ENCODE data around the gene VMO1. TPM values are rescaled to one million over a fixed set of nuclear protein-coding genes. Genes with fewer than 3 reads are reported as not detected.

The VMO1 gene
- total and polyA plus RNA-seq, 9 of the 15 experiments (the other 6 are each of a cell fraction or from before 2014, with no cell fraction given) = 0.31 TPM; not detected in 8

- TF ChIP-seq RBM25 (IDR thresholded peaks at IDR 0.05; ENCODE audit: low read depth, low read length, severe bottlenecking) (no peak), NR2C1 (IDR thresholded peaks at IDR 0.05) (peak; percentile 76), NR2C1 (tag; IDR thresholded peaks at IDR 0.05) (peak; percentile 71), ZSCAN29 (IDR thresholded peaks at IDR 0.05) (no peak)
Measured at GRCh38 chr17:4810696-4811290, 24.6 kb upstream of the VMO1 start (continued).

- H3K27me3 ChIP-seq (ENCODE audit: control insufficient read depth in 2 of 2, insufficient read depth in 2 of 2, low read length in 2 of 2) = no peaks in the 10 kb centered on the region
- H3K36me3 ChIP-seq (ENCODE audit: control insufficient read depth, insufficient read depth, low read length) = no peaks in the 10 kb centered on the region
- no peak overlapping the region for H3K4me2 ChIP-seq (ENCODE audit: insufficient read depth, low read length)
- H3K79me2 ChIP-seq (ENCODE audit: control insufficient read depth, insufficient read depth, low read length) = no peaks in the 10 kb centered on the region
- H3K4me3 ChIP-seq = no peak overlapping the region
- FAIRE-seq (no peak), DNase-seq (ENCODE audit: extremely low read depth in 1 of 4, low spot score in 3 of 4) (peak in 1 of 4 experiments; percentile 18), ATAC-seq (0 out of 3 replicates have a peak, but pooled peaks have one; percentile 13)
- no peaks in the 10 kb centered on the region for H3K9me1 ChIP-seq (ENCODE audit: control insufficient read depth, insufficient read depth, low read length)
- H3K9me3 ChIP-seq (replicated peaks; ENCODE audit: control insufficient read depth, insufficient read depth, low read depth, low read length) = no peaks in the 10 kb centered on the region
- CTCF ChIA-PET (ENCODE audit: low intra/inter-chr PET ratio) = no interaction called here
- no peak overlapping the region for H3K27ac ChIP-seq (ENCODE audit: extremely low read depth, low read depth, low read length)
- TF ChIP-seq MLX (CRISPR knock-in tag; conservative IDR thresholded peaks at IDR 0.05) (no peak), CTCF (IDR thresholded peaks at IDR 0.05 in 2 of 3, conservative IDR thresholded peaks at IDR 0.05 in 1 of 3; ENCODE audit: insufficient read depth in 2 of 3, low read depth in 1 of 3, low read length in 3 of 3) (peak in 1 of 3 experiments; percentile 16; a peak in 2 of 6 replicates)
- WGBS (ENCODE audit: insufficient coverage, low coverage, missing lambda C conversion rate) = 28% methylated on average over 5 of the region's 6 CpGs
- peak overlapping the region in 1 of 2 experiments; percentile 65; a peak in 1 of 4 replicates for H3K9ac ChIP-seq (ENCODE audit: insufficient read depth in 1 of 2, low read depth in 2 of 2, low read length in 2 of 2)
- H3K4me1 ChIP-seq (replicated peaks in 1 of 2; ENCODE audit: control insufficient read depth in 2 of 2, insufficient read depth in 2 of 2, low read length in 2 of 2) = peaks cover 3 to 22% of the 10 kb centered on the region in 2 experiments; a peak in 3 of 5 replicates
- in situ Hi-C loops (cut with MboI) = no loop called here
- intact Hi-C loops (cut with micrococcal nuclease) = no loop called here
- H4K20me1 ChIP-seq (replicated peaks; ENCODE audit: control insufficient read depth, insufficient read depth, low read length) = no peaks in the 10 kb centered on the region; the same call in 1 of the 2 replicates
- no TSS peak for BruUV-seq (replicated peaks)
- no peak overlapping the region for H2AFZ ChIP-seq (ENCODE audit: low read depth, low read length)
- POLR2A ChIA-PET = interaction anchor here (0.6 kb wide), 1 partner anchor 104 kb away, joined by 4 read pairs; no protein-coding TSS in a partner anchor
Measured at GRCh38 chr17:4808378-4808767, 22.2 kb upstream of the VMO1 start.
